Mammary microvascular endothelial cell (primary cell): Measurements from ENCODE around the gene NIN. TPM values are rescaled to one million over a fixed set of nuclear protein-coding genes. Genes with fewer than 3 reads are reported as not detected.

ENCODE experiments used
- total RNA-seq: library from RNA; depleted of rRNA; stranded (reverse); fragments of >200 nt; gene quantifications from 2 replicates; pipeline ENCODE4 v1.2.3, GENCODE V29; 2015

Gene NIN, protein sequence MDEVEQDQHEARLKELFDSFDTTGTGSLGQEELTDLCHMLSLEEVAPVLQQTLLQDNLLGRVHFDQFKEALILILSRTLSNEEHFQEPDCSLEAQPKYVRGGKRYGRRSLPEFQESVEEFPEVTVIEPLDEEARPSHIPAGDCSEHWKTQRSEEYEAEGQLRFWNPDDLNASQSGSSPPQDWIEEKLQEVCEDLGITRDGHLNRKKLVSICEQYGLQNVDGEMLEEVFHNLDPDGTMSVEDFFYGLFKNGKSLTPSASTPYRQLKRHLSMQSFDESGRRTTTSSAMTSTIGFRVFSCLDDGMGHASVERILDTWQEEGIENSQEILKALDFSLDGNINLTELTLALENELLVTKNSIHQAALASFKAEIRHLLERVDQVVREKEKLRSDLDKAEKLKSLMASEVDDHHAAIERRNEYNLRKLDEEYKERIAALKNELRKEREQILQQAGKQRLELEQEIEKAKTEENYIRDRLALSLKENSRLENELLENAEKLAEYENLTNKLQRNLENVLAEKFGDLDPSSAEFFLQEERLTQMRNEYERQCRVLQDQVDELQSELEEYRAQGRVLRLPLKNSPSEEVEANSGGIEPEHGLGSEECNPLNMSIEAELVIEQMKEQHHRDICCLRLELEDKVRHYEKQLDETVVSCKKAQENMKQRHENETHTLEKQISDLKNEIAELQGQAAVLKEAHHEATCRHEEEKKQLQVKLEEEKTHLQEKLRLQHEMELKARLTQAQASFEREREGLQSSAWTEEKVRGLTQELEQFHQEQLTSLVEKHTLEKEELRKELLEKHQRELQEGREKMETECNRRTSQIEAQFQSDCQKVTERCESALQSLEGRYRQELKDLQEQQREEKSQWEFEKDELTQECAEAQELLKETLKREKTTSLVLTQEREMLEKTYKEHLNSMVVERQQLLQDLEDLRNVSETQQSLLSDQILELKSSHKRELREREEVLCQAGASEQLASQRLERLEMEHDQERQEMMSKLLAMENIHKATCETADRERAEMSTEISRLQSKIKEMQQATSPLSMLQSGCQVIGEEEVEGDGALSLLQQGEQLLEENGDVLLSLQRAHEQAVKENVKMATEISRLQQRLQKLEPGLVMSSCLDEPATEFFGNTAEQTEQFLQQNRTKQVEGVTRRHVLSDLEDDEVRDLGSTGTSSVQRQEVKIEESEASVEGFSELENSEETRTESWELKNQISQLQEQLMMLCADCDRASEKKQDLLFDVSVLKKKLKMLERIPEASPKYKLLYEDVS (N-terminal part only)
- 33.8 and 34.0 TPM in 2 replicates for total RNA-seq

DNA sequence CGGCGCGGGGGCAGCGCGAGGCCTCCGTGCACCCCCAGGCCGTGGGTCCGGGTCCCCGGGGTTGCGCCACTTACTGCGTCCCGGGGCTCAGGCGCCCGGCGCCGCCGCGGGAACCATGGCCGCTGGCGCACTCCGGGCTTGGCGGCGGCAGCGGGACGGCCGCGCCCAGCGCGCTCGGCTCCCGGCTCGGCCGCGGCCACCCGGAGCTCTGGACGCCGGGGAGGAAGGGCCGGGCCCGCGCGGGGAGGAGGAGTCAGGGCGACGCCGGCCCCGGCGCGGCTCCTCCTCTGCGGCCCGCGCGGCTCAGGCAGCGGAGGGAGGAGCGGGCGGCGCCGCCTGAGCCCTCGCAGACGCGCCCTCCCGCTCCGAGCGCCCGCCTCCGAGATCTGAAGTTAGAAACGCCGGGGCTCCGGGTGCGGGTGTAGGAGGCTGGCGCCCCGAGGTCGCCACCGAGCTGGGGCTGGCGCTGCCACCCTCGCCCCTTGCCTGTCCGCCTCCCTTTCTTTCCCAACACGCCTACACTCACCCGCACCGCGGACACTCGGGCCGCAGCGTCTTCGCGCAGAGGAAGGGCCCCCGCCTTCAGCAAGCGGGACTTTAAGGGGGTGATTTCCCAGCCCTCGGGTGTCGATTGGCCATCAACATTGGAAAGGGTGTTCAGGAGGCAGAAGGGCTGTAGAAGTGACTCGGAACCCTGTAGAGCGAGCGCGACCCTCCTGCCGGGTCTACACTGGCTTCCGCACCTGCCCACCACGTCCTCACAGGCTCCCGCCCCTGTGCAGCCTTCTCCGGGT, at the start of gene NIN:
Gene NIN, minus strand, starts transcription at position 231 of the 794 bp plus-strand sequence. CDS start 9,106 bp downstream, outside the sequence.

GRCh38 chr14:50871914-50872732, 41.2 kb upstream of the NIN start, which contains the start of gene ABHD12B:
ABHD12B (plus strand) TSS chr14:50872053; CDS start chr14:50872175, 122 bp downstream.

Other genes with a start within 250 kb of the NIN start
- 36.1 and 36.3 TPM in 2 replicates for gene SAV1, start 162.9 kb downstream of the NIN start, total RNA-seq
- gene ABHD12B, start 40.9 kb upstream of the NIN start, total RNA-seq = not detected in 2 replicates
- 79.2 and 93.2 TPM in 2 replicates for gene PYGL, start 113.3 kb upstream of the NIN start, total RNA-seq